Neutrophil (primary cell): Measurements from ENCODE around the gene COL21A1.

Experiments
- H3K27ac ChIP-seq: fragments of 200-600 bp; sonication (generic); 2 replicates; pipeline ENCODE4 v1.5.1; 2016; ENCODE audit warnings: mild to moderate bottlenecking, moderate library complexity
- H3K27me3 ChIP-seq: fragments of 200-600 bp; sonication (generic); 2 replicates; pipeline ENCODE4 v1.6.0; 2016; ENCODE audit warnings: mild to moderate bottlenecking
- H3K36me3 ChIP-seq: fragments of 200-600 bp; sonication (generic); 2 replicates; pipeline ENCODE4 v1.5.1; 2017
- H3K4me1 ChIP-seq, 2 experiments: fragments of 200-600 bp in 1 of 2; sonication (generic) in 1 of 2; 1 replicate in 1 of 2; 2 replicates in 1 of 2; pipeline versions ENCODE4 v1.5.1 to v1.6.1; 2013 to 2016; ENCODE audit warnings: low read depth in 1 of 2, low read length in 1 of 2, mild to moderate bottlenecking in 1 of 2, moderate library complexity in 1 of 2; ENCODE audit not compliant: control insufficient read depth in 1 of 2, insufficient read depth in 1 of 2
- H3K4me3 ChIP-seq, 2 experiments: fragments of 200-600 bp in 1 of 2; sonication (generic) in 1 of 2; 1 replicate in 1 of 2; 2 replicates in 1 of 2; pipeline ENCODE4 v1.5.1; 2013 to 2016; ENCODE audit warnings: low read depth in 1 of 2, low read length in 1 of 2, mild to moderate bottlenecking in 1 of 2, moderate library complexity in 1 of 2
- H3K9me3 ChIP-seq: fragments of 200-600 bp; sonication (generic); 2 replicates; pipeline ENCODE4 v1.5.1; 2016
- TF ChIP-seq, protein P1 (sequence below): fragments of 200-600 bp; sonication (generic); IDR thresholded peaks from 2 replicates; pipeline ENCODE4 v1.5.1; 2016; ENCODE audit warnings: antibody characterized with exemption

Gene COL21A1

GRCh38 chr6:56238352-56238751, 9.0 kb downstream of the COL21A1 start:
- Histone ChIP-seq H3K36me3 (no peaks in the 10 kb centered on the region), H3K27me3 (no peaks in the 10 kb centered on the region), H3K4me3 (no peak overlapping the region), H3K27ac (no peak overlapping the region), H3K4me1 (peaks cover under 1% of the 10 kb centered on the region in 2 experiments), H3K9me3 (no peaks in the 10 kb centered on the region)
- TF ChIP-seq, protein P1, sequence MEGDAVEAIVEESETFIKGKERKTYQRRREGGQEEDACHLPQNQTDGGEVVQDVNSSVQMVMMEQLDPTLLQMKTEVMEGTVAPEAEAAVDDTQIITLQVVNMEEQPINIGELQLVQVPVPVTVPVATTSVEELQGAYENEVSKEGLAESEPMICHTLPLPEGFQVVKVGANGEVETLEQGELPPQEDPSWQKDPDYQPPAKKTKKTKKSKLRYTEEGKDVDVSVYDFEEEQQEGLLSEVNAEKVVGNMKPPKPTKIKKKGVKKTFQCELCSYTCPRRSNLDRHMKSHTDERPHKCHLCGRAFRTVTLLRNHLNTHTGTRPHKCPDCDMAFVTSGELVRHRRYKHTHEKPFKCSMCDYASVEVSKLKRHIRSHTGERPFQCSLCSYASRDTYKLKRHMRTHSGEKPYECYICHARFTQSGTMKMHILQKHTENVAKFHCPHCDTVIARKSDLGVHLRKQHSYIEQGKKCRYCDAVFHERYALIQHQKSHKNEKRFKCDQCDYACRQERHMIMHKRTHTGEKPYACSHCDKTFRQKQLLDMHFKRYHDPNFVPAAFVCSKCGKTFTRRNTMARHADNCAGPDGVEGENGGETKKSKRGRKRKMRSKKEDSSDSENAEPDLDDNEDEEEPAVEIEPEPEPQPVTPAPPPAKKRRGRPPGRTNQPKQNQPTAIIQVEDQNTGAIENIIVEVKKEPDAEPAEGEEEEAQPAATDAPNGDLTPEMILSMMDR = no peak

DNA sequence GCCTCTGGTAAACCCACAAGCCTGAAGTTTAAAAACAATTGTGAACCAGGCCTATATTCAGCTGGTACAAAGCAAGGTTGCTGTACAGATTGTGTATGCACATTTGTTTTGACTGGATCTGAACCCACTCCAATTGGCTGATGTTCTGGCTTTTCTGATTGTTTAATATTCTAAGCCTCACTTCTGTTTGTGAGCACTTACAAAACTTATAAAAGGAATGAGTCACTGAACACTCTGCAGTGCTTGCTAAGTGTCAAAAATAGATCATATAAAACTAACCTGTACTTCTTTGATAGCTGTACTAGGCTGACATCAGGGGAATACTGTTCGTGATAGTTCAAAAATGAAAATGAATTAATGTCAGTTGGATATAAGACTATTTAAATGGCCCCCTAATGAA, 12.1 kb downstream of the COL21A1 start:
- no peaks in the 10 kb centered on the region for H3K9me3 ChIP-seq
- no peak overlapping the region for H3K27ac ChIP-seq
- no peaks in the 10 kb centered on the region for H3K36me3 ChIP-seq
- TF ChIP-seq, protein P1 = no peak
- H3K4me1 ChIP-seq = no peaks in the 10 kb centered on the region
- H3K4me3 ChIP-seq = no peak overlapping the region
- H3K27me3 ChIP-seq = no peaks in the 10 kb centered on the region

GRCh38 chr6:56232436-56232835, 14.9 kb downstream of the COL21A1 start:
- Histone ChIP-seq H3K4me1 (no peaks in the 10 kb centered on the region), H3K9me3 (no peaks in the 10 kb centered on the region), H3K36me3 (no peaks in the 10 kb centered on the region), H3K27ac (no peak overlapping the region), H3K4me3 (no peak overlapping the region), H3K27me3 (no peaks in the 10 kb centered on the region)
- TF ChIP-seq, protein P1 = no peak

DNA sequence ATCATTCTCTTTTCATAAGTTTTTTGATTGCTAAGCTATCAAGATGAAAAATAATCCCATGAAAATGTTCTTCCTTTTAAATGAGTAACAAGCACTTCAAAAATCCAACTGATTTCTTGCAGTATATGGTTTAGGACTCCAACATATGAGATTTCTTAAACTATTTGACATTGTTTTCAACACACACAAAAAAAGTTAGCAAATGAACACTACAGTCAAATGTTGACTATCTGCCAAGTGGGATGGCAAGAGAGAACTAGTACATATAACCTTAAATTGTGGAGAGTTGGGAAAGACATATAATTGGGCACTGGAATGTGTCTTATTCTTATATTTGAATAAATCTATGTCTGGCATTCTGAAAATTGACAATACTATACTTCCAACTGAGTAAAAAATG, 15.6 kb downstream of the COL21A1 start:
- Histone ChIP-seq H3K4me3 (no peak overlapping the region), H3K27ac (no peak overlapping the region), H3K27me3 (no peaks in the 10 kb centered on the region), H3K9me3 (no peaks in the 10 kb centered on the region), H3K4me1 (no peaks in the 10 kb centered on the region), H3K36me3 (no peaks in the 10 kb centered on the region)
- TF ChIP-seq, protein P1 = no peak

DNA sequence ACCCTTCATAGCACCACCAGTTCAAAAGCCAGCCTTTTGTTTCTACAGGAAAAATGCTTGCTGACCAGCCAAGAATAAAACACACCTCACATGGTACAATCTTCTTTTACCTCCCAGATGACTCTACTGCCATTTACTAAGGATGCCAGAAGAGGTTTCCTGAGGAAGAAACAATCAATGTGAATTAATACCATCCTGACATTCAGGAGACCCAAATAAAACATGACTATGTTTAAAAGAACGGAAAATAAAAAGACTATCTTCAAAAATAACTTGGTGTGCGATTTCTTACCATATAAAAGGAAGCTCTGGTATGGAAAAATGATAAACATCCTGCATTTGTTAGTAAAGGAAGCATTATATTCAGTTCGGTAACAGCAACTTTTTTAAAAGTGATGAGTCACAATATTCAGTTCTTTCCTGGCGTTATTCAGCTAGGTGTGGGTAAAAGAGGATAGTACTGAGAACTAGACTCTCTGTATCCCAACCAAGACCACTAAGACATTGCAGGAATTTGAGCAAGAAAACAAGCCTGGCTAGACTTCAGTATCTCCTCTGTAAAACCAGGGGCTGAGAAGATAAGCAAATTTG, 16.3 kb downstream of the COL21A1 start:
- H3K4me3 ChIP-seq = no peak overlapping the region
- H3K4me1 ChIP-seq = no peaks in the 10 kb centered on the region
- TF ChIP-seq, protein P1 = no peak
- no peak overlapping the region for H3K27ac ChIP-seq
- H3K27me3 ChIP-seq = no peaks in the 10 kb centered on the region
- H3K36me3 ChIP-seq = no peaks in the 10 kb centered on the region
- H3K9me3 ChIP-seq = no peaks in the 10 kb centered on the region
